ENCODE data around the gene RAB1A. TPM values are rescaled to one million over a fixed set of nuclear protein-coding genes. Genes with fewer than 3 reads are reported as not detected.

RAB1A gene
- total and polyA plus RNA-seq, 2 experiments from 2014 or later = 94.8 to 172 TPM

- Mint-ChIP-seq H3K27ac (no peak overlapping the region), H3K9me3 (peaks cover 11% of the 10 kb centered on the region; the same call in 2 of the 3 replicates), H3K4me1 (no peaks in the 10 kb centered on the region), H3K36me3 (ENCODE audit: low read depth) (no peaks in the 10 kb centered on the region), H3K4me3 (no peak overlapping the region), H3K27me3 (ENCODE audit: insufficient read depth, low read depth, poor library complexity) (peaks cover 4% of the 10 kb centered on the region)
- H2AFZ ChIP-seq = no peak overlapping the region
- no peaks in the 10 kb centered on the region for H3K27me3 ChIP-seq (ENCODE audit: insufficient read depth)
- no peak for ATAC-seq
- DNase-seq (ENCODE audit: low spot score) = no peak
- no peaks in the 10 kb centered on the region; the same call in 1 of the 2 replicates for H3K36me3 ChIP-seq (ENCODE audit: insufficient read depth)
- TF ChIP-seq STAT1 (IDR thresholded peaks at IDR 0.05; ENCODE audit: unreplicated experiment) (no peak), ZNF462 (CRISPR knock-in tag; IDR thresholded peaks at IDR 0.05) (no peak), ETS1 (IDR thresholded peaks at IDR 0.05) (no peak), ZNF114 (CRISPR knock-in tag; IDR thresholded peaks at IDR 0.05) (no peak), CREB1 (CRISPR knock-in tag; IDR thresholded peaks at IDR 0.05; ENCODE audit: low read depth) (no peak), NANOG (IDR thresholded peaks at IDR 0.05; ENCODE audit: borderline replicate concordance) (no peak), JUNB (IDR thresholded peaks at IDR 0.05; ENCODE audit: unreplicated experiment) (no peak), EZH2 (IDR thresholded peaks at IDR 0.05; ENCODE audit: low read depth, unreplicated experiment) (no peak), EZH2phosphoT487 (IDR thresholded peaks at IDR 0.05; ENCODE audit: unreplicated experiment) (no peak), POLR2AphosphoS5 (IDR thresholded peaks at IDR 0.05; ENCODE audit: low read depth) (no peak), ZNF331 (CRISPR knock-in tag; IDR thresholded peaks at IDR 0.05; ENCODE audit: low read depth) (no peak), CTCF (conservative IDR thresholded peaks at IDR 0.05; ENCODE audit: low read depth in 2 of 2) (no peak)
- TF ChIP-seq, protein P1, sequence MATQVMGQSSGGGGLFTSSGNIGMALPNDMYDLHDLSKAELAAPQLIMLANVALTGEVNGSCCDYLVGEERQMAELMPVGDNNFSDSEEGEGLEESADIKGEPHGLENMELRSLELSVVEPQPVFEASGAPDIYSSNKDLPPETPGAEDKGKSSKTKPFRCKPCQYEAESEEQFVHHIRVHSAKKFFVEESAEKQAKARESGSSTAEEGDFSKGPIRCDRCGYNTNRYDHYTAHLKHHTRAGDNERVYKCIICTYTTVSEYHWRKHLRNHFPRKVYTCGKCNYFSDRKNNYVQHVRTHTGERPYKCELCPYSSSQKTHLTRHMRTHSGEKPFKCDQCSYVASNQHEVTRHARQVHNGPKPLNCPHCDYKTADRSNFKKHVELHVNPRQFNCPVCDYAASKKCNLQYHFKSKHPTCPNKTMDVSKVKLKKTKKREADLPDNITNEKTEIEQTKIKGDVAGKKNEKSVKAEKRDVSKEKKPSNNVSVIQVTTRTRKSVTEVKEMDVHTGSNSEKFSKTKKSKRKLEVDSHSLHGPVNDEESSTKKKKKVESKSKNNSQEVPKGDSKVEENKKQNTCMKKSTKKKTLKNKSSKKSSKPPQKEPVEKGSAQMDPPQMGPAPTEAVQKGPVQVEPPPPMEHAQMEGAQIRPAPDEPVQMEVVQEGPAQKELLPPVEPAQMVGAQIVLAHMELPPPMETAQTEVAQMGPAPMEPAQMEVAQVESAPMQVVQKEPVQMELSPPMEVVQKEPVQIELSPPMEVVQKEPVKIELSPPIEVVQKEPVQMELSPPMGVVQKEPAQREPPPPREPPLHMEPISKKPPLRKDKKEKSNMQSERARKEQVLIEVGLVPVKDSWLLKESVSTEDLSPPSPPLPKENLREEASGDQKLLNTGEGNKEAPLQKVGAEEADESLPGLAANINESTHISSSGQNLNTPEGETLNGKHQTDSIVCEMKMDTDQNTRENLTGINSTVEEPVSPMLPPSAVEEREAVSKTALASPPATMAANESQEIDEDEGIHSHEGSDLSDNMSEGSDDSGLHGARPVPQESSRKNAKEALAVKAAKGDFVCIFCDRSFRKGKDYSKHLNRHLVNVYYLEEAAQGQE (IDR thresholded peaks at IDR 0.05; ENCODE audit: unreplicated experiment) = no peak
- H3K4me1 ChIP-seq (ENCODE audit: insufficient read depth) = no peaks in the 10 kb centered on the region
- no peak overlapping the region for H3K4me2 ChIP-seq
- H4K20me1 ChIP-seq (replicated peaks; ENCODE audit: insufficient read depth) = no peaks in the 10 kb centered on the region
- no peaks in the 10 kb centered on the region for H3F3A ChIP-seq (replicated peaks; ENCODE audit: low read depth)
- no peak overlapping the region for H3K27ac ChIP-seq (ENCODE audit: low read depth)
- no peak overlapping the region for H3K4me3 ChIP-seq
- H3K9me2 ChIP-seq (ENCODE audit: insufficient read depth) = no peaks in the 10 kb centered on the region
- H3K79me2 ChIP-seq (replicated peaks; ENCODE audit: insufficient read depth) = no peaks in the 10 kb centered on the region
Observed at GRCh38 chr2:65153515-65153914, 23.6 kb upstream of the RAB1A start.

Data from GM23338 (cell line).